MV-4-11 (cell line): ENCODE results near the gene BCAM.
"Not testable (repeated sequence)": the region's sequence is repeated elsewhere in the genome, so short reads cannot be mapped to it uniquely, and the experiment has no call there.

Experiments used
- DNase-seq: peaks from one replicate; lab custom pipeline; 2025; lab: John Stamatoyannopoulos, UW

The BCAM gene

GRCh38 chr19:44848812-44849447, 40.0 kb downstream of the BCAM start:
- DNase-seq: no peak

- no peak for DNase-seq
Measured at GRCh38 chr19:44850641-44851109, 41.8 kb downstream of the BCAM start.

DNA sequence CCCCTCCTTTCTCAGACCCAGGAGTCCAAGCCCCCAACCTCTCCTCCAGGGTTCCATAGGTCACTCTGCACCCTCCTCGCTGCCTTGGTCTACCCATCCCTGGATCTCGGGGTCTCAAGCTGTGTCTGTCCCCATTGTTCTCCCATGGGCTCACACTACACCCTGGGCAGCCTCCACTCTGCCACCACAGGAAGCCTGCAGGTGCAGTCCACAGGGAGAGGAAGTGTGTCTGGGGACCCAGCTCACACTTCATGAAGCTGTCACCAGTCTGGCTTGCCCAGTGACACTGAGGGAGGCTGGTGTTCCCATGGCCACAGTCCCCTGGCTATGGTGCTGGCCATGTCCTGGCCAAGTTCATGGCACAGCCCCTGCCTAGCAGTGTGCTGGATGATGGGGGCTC, 42.5 kb downstream of the BCAM start:
- DNase-seq: no peak

DNA sequence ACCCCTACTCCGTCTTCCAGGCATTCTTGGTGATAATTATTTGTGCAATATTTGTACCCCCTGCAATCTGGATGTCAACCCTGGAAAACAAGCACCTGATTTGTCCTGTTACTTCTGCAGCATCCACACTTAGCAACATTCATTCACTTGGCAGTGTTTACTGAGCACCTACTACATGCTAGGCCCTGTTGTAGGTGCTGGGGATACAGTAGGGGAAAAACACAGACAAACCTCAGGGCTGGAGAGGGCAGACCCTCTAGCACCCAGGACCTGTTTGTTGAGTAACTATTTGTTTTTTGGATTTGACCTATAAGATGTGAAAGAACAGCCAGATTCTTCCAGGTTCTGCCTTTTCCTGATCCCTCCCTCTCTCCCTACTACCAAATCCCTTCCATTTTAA, 46.7 kb downstream of the BCAM start:
- DNase-seq: no peak

- DNase-seq: peak; percentile 97
Measured at GRCh38 chr19:44856421-44857083, 47.6 kb downstream of the BCAM start.

DNA sequence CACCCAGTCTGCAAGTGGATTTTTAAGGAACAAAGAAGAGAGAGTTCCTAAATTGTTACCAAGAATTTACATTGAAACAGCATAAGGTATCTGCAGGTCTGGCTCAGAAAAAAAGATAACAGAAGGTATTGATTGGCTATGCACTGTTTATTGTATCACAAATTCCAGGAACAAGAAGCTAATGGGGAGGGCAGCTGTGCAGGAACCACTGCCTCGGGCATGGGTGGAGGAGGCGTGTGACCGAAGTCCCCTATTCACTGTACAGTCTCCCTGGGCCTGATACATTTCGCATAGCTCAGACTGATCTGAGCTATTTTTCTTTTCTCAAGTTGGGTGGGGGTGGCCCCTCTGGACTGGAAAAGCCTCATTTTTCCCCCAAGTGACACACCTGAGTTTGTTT, 48.9 kb downstream of the BCAM start:
- DNase-seq: no peak

- not testable (repeated sequence) for DNase-seq
Measured at GRCh38 chr19:44861576-44861975, 52.7 kb downstream of the BCAM start.

- DNase-seq: no peak
Measured at GRCh38 chr19:44863990-44864389, 55.1 kb downstream of the BCAM start.

GRCh38 chr19:44865196-44865767, 56.4 kb downstream of the BCAM start:
- DNase-seq: no peak

- DNase-seq: no peak
Measured at GRCh38 chr19:44866664-44867063, 57.8 kb downstream of the BCAM start.

DNA sequence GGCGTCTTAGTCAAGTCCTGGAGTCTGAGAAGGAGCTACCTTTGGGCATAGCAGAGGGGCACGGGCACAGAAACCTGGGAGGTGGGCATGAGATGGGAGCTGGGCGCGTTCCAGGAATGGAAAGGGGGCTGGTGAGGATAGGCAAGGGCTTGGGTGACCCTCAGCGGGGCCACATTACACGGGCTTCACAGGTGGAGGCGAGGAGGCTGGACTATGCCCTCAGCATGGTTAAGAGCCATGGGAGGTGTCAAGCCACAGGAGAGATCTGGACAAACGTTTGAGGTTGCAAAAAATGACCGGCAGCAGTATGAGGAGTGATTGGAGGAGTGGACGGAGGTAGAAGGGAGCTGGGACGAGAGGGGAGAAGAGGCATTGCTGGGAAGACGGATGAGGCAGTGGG, 58.7 kb downstream of the BCAM start:
- DNase-seq: no peak

GRCh38 chr19:44869733-44870470, 61.0 kb downstream of the BCAM start:
- DNase-seq: peak; percentile 73
